Muscle of leg (tissue), 11 donors: Measurements from ENCODE around the gene PDZRN3. TPM values are rescaled to one million over a fixed set of nuclear protein-coding genes. Genes with fewer than 3 reads are reported as not detected.
A peak's percentile ranks its signal among the peaks of the same experiment; 100 is the strongest.

Source experiments
- DNase-seq: peaks from one replicate; pipeline ENCODE4 v3.0.0; 2013
- H3K27ac ChIP-seq: one replicate; pipeline ENCODE4 v1.5.1; 2013; ENCODE audit warnings: mild to moderate bottlenecking, low read length, control low read depth
- H3K27me3 ChIP-seq: one replicate; pipeline ENCODE4 v1.6.1; 2013; ENCODE audit warnings: low read length; ENCODE audit not compliant: control insufficient read depth, insufficient read depth
- H3K36me3 ChIP-seq: one replicate; pipeline ENCODE4 v1.6.1; 2013; ENCODE audit warnings: low read length; ENCODE audit not compliant: control insufficient read depth, insufficient read depth
- H3K4me1 ChIP-seq: one replicate; pipeline ENCODE4 v1.6.1; 2013; ENCODE audit warnings: low read length; ENCODE audit not compliant: control insufficient read depth, insufficient read depth
- H3K4me3 ChIP-seq: one replicate; pipeline ENCODE4 v1.5.1; 2013; ENCODE audit warnings: low read length, control low read depth
- H3K9me3 ChIP-seq: replicated peaks from 2 replicates; pipeline ENCODE4 v1.6.1; 2013; ENCODE audit warnings: low read depth, low read length; ENCODE audit not compliant: control insufficient read depth
- WGBS: methylation state at CpG from one replicate; pipeline ENCODE4 v1.1.5; 2013; ENCODE audit warnings: missing lambda C conversion rate; ENCODE audit not compliant: insufficient coverage; 5-methylcytosine and 5-hydroxymethylcytosine counted together
- polyA plus RNA-seq, 8 donors: library from polyadenylated mRNA; unstranded; fragments of 120-200 nt; gene quantifications; one replicate each; pipeline versions ENCODE4 v1.2.1 to v1.2.3, GENCODE V29; 2013; ENCODE audit warnings: inconsistent platforms in 1 of 8, low replicate concordance in 1 of 8; ENCODE audit not compliant: insufficient read length in 8 of 8, insufficient read depth in 1 of 8
- total RNA-seq: library from RNA; stranded (reverse); fragments of 120-200 nt; gene quantifications from one replicate; pipeline ENCODE4 v1.2.4, GENCODE V29; 2013

PDZRN3 gene
- total and polyA plus RNA-seq, 9 donors = 57.1 to 96.4 (median 79.7) TPM

- Histone ChIP-seq H3K9me3 (no peaks in the 10 kb centered on the region), H3K36me3 (peaks cover 43% of the 10 kb centered on the region), H3K27me3 (no peaks in the 10 kb centered on the region), H3K4me1 (peaks cover 3% of the 10 kb centered on the region), H3K4me3 (no peak overlapping the region), H3K27ac (no peak overlapping the region)
- WGBS = 93% methylated on average over 7 of the region's 9 CpGs
- no peak for DNase-seq
Observed at GRCh38 chr3:73393005-73393404, 231.7 kb downstream of the PDZRN3 start.

- no peak overlapping the region for H3K4me3 ChIP-seq
- peaks cover 3% of the 10 kb centered on the region for H3K4me1 ChIP-seq
- no peaks in the 10 kb centered on the region for H3K27me3 ChIP-seq
- peaks cover 47% of the 10 kb centered on the region for H3K36me3 ChIP-seq
- no peak overlapping the region for H3K27ac ChIP-seq
- WGBS = 100% methylated on average over 7 of the region's 9 CpGs
- DNase-seq = no peak
- H3K9me3 ChIP-seq = no peaks in the 10 kb centered on the region
Observed at GRCh38 chr3:73391984-73392383, 232.8 kb downstream of the PDZRN3 start.

GRCh38 chr3:73389928-73390327, 234.8 kb downstream of the PDZRN3 start:
- peaks cover 59% of the 10 kb centered on the region for H3K36me3 ChIP-seq
- DNase-seq = no peak
- peaks cover 3% of the 10 kb centered on the region for H3K4me1 ChIP-seq
- no peak overlapping the region for H3K4me3 ChIP-seq
- WGBS = 78% methylated on average over 1 of the region's 1 CpG
- H3K9me3 ChIP-seq = no peaks in the 10 kb centered on the region
- no peak overlapping the region for H3K27ac ChIP-seq
- H3K27me3 ChIP-seq = no peaks in the 10 kb centered on the region

- H3K36me3 ChIP-seq = peaks cover 65% of the 10 kb centered on the region
- 54% methylated on average over 7 of the region's 10 CpGs for WGBS
- DNase-seq = peak; percentile 47
- H3K27me3 ChIP-seq = no peaks in the 10 kb centered on the region
- no peak overlapping the region for H3K27ac ChIP-seq
- no peaks in the 10 kb centered on the region for H3K9me3 ChIP-seq
- H3K4me3 ChIP-seq = no peak overlapping the region
- peaks cover 3% of the 10 kb centered on the region for H3K4me1 ChIP-seq
Observed at GRCh38 chr3:73389117-73389813, 235.5 kb downstream of the PDZRN3 start.

- Histone ChIP-seq H3K27ac (no peak overlapping the region), H3K4me3 (no peak overlapping the region), H3K9me3 (no peaks in the 10 kb centered on the region), H3K27me3 (no peaks in the 10 kb centered on the region), H3K36me3 (peaks cover 61% of the 10 kb centered on the region), H3K4me1 (no peaks in the 10 kb centered on the region)
- DNase-seq = peak; percentile 85
- 29% methylated on average over 3 of the region's 4 CpGs for WGBS
Observed at GRCh38 chr3:73385568-73385967, 239.2 kb downstream of the PDZRN3 start.

- WGBS = 94% methylated on average over 66 of the region's 66 CpGs
- peaks cover 51% of the 10 kb centered on the region for H3K36me3 ChIP-seq
- no peak overlapping the region for H3K27ac ChIP-seq
- H3K4me3 ChIP-seq = no peak overlapping the region
- no peaks in the 10 kb centered on the region for H3K27me3 ChIP-seq
- DNase-seq = no peak
- no peaks in the 10 kb centered on the region for H3K9me3 ChIP-seq
- no peaks in the 10 kb centered on the region for H3K4me1 ChIP-seq
Observed at GRCh38 chr3:73384091-73384906, 240.4 kb downstream of the PDZRN3 start.

- WGBS = 87% methylated on average over 40 of the region's 47 CpGs
Observed at GRCh38 chr3:73383470-73384049, 241.2 kb downstream of the PDZRN3 start.

GRCh38 chr3:73381551-73381950, 243.2 kb downstream of the PDZRN3 start:
- Histone ChIP-seq H3K27ac (no peak overlapping the region), H3K4me1 (no peaks in the 10 kb centered on the region), H3K36me3 (peaks cover 33% of the 10 kb centered on the region), H3K9me3 (no peaks in the 10 kb centered on the region), H3K27me3 (no peaks in the 10 kb centered on the region), H3K4me3 (no peak overlapping the region)
- no CpG with 5 or more reads among the region's 2 CpGs for WGBS
- DNase-seq = no peak

More at GRCh38 chr3:73383470-73384049, 241.2 kb downstream of the PDZRN3 start:
- no peak overlapping the region for H3K27ac ChIP-seq
- H3K9me3 ChIP-seq = no peaks in the 10 kb centered on the region
- H3K4me3 ChIP-seq = no peak overlapping the region
- H3K4me1 ChIP-seq = no peaks in the 10 kb centered on the region
- no peaks in the 10 kb centered on the region for H3K27me3 ChIP-seq
- peaks cover 44% of the 10 kb centered on the region for H3K36me3 ChIP-seq
- DNase-seq = no peak

- peaks cover 27% of the 10 kb centered on the region for H3K36me3 ChIP-seq
- WGBS = no CpG with 5 or more reads among the region's 15 CpGs
- no peaks in the 10 kb centered on the region for H3K27me3 ChIP-seq
- no peak overlapping the region for H3K4me3 ChIP-seq
- DNase-seq = no peak
- no peaks in the 10 kb centered on the region for H3K4me1 ChIP-seq
- H3K27ac ChIP-seq = no peak overlapping the region
- no peaks in the 10 kb centered on the region for H3K9me3 ChIP-seq
Observed at GRCh38 chr3:73380735-73381532, 243.8 kb downstream of the PDZRN3 start.
